Keratinocyte (primary cell): ENCODE results near the gene HS6ST3. TPM values are rescaled to one million over a fixed set of nuclear protein-coding genes. Genes with fewer than 3 reads are reported as not detected.

Experiments used
- DNase-seq: peaks from one replicate; pipeline ENCODE4 v3.0.0-alpha.2; 2011; ENCODE audit warnings: low read depth, missing footprints, low spot score
- FAIRE-seq: peaks from 2 replicates; lab custom pipeline; 2011; peaks lifted over from hg19 to GRCh38; lab: Jason Lieb, UNC
- H2AFZ ChIP-seq: 2 replicates; pipeline ENCODE4 v1.6.0; 2012; ENCODE audit warnings: low read length, control low read depth, inconsistent platforms; ENCODE audit not compliant: control insufficient read depth
- H3K27ac ChIP-seq: 2 replicates; pipeline ENCODE4 v1.5.1; 2011; ENCODE audit warnings: low read length; ENCODE audit not compliant: control insufficient read depth, insufficient read depth
- H3K27me3 ChIP-seq: 3 replicates; pipeline ENCODE4 v1.6.0; 2011; ENCODE audit warnings: low read length; ENCODE audit not compliant: control insufficient read depth, insufficient read depth; ENCODE audit errors: extremely low read depth
- H3K36me3 ChIP-seq, 2 experiments: 2 replicates in 1 of 2; 3 replicates in 1 of 2; pipeline ENCODE4 v1.5.1; 2011; ENCODE audit warnings: low read length in 2 of 2, mild to moderate bottlenecking in 1 of 2; ENCODE audit not compliant: control insufficient read depth in 2 of 2, insufficient read depth in 2 of 2; ENCODE audit errors: extremely low read depth in 1 of 2
- H3K4me1 ChIP-seq: 3 replicates; pipeline ENCODE4 v1.5.1; 2011; ENCODE audit warnings: low read length; ENCODE audit not compliant: control insufficient read depth, insufficient read depth; ENCODE audit errors: extremely low read depth
- H3K4me2 ChIP-seq: 3 replicates; pipeline ENCODE4 v1.6.0; 2011; ENCODE audit warnings: low read depth, low read length; ENCODE audit not compliant: control insufficient read depth, insufficient read depth; ENCODE audit errors: extremely low read depth
- H3K4me3 ChIP-seq, 3 experiments: fragments of 200-600 bp in 1 of 3; sonication (generic) in 1 of 3; 2 replicates in 2 of 3; 3 replicates in 1 of 3; pipeline ENCODE4 v1.5.1; 2011 to 2016; ENCODE audit warnings: low read length in 3 of 3, mild to moderate bottlenecking in 3 of 3, control low read depth in 2 of 3, inconsistent platforms in 1 of 3, low read depth in 1 of 3, mixed read lengths in 1 of 3, mixed run types in 1 of 3, moderate library complexity in 1 of 3; ENCODE audit not compliant: control insufficient read depth in 2 of 3, insufficient read depth in 2 of 3; ENCODE audit errors: extremely low read depth in 1 of 3
- H3K79me2 ChIP-seq: 2 replicates; pipeline ENCODE4 v1.6.0; 2012; ENCODE audit warnings: low read length; ENCODE audit not compliant: control insufficient read depth, insufficient read depth
- H3K9ac ChIP-seq: 3 replicates; pipeline ENCODE4 v1.6.0; 2011; ENCODE audit warnings: low read length; ENCODE audit not compliant: control insufficient read depth, insufficient read depth; ENCODE audit errors: extremely low read depth
- H3K9me1 ChIP-seq: 3 replicates; pipeline ENCODE4 v1.6.0; 2011; ENCODE audit warnings: low read length; ENCODE audit not compliant: control insufficient read depth, insufficient read depth; ENCODE audit errors: extremely low read depth
- H3K9me3 ChIP-seq: 2 replicates; pipeline ENCODE4 v1.5.1; 2012; ENCODE audit warnings: low read depth, low read length; ENCODE audit not compliant: control insufficient read depth
- H4K20me1 ChIP-seq: 3 replicates; pipeline ENCODE4 v1.6.0; 2011; ENCODE audit warnings: low read length; ENCODE audit not compliant: control insufficient read depth, insufficient read depth; ENCODE audit errors: extremely low read depth
- EZH2 ChIP-seq: IDR thresholded peaks from one replicate; pipeline ENCODE4 v1.6.1; 2012; ENCODE audit warnings: inconsistent platforms, mild to moderate bottlenecking, low read length, moderate library complexity
- dilution Hi-C: fragments of 300-500 bp; cut with MboI; formaldehyde crosslinking; loops from one replicate; pipeline ENCODE4 v1.7.0; 2020; ENCODE audit warnings: low sequenced_read_pairs; ENCODE audit not compliant: extremely low pct_ligation_motif_present
- polyA plus RNA-seq, 5 experiments: library from polyadenylated mRNA; depleted of rRNA in 3 of 5; stranded (reverse) in 3 of 5; stranded (forward) in 1 of 5; unstranded in 1 of 5; fragments of >200 nt; gene quantifications; 1 replicate in 1 of 5; 2 replicates in 3 of 5; 3 replicates in 1 of 5; pipeline versions ENCODE4 v1.2.1 to v1.2.3, GENCODE V29; 2011 to 2012; ENCODE audit warnings: missing spikeins in 2 of 5, low read depth in 1 of 5, low replicate concordance in 1 of 5
- TF ChIP-seq, protein P1 (sequence below), 3 experiments: IDR thresholded peaks in 1 of 3; conservative IDR thresholded peaks in 1 of 3; optimal IDR thresholded peaks in 1 of 3; 2 replicates in 2 of 3; 3 replicates in 1 of 3; pipeline versions ENCODE3 to v1.5.1; 2011; ENCODE audit warnings: low read length in 3 of 3, mild to moderate bottlenecking in 3 of 3, moderate library complexity in 2 of 3, control low read depth in 1 of 3, inconsistent platforms in 1 of 3; ENCODE audit not compliant: insufficient read depth in 2 of 3; ENCODE audit errors: extremely low read depth in 1 of 3

Gene HS6ST3
- polyA plus RNA-seq, 1 donor (not counting 4 experiments of a cell fraction or from before 2014, with no cell fraction given): 0.03 TPM

DNA sequence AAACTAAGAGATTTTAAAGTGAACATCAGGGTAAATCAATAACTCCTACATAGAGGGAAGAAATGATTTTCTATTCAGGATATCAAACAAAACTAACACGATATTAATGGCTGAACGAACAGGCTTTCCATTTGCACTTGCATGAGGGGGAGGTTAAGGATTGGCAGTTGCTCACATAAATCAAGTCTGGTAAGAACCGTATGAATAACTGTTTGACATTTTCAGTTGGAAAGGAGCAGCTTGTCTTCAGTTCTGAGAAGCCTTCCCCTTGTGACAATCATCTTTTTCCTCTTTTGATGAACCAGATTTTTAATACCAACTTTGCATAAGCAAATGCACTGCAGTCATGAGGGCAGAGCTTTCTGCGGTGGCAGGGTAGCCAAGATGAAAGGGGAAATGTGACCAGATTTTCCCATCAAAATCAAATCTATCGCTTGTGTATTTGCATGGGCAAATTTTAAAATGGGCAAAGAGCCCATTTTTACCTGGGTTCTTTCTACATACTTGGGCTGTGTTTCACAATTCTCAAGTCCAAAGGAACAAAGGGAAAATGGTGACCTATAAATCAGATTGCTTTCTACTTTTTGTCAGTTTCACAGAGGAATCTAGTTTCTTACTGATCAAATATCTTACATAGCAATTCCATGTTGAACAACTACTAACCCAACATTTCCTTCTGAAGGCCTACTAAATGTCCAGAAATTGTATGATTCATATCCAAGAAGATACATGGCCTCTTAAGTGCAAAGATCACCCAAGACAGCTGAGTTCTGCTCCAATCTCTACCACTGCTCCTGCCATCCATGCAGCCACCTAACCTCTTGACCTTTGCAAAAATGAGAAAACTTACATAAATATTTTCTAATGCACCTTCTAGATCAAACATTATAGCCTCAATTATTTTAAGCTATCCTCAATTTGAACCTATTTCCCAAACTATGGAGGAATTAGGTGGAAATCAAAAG, 654.7 kb downstream of the HS6ST3 start:
- TF ChIP-seq, protein P1, sequence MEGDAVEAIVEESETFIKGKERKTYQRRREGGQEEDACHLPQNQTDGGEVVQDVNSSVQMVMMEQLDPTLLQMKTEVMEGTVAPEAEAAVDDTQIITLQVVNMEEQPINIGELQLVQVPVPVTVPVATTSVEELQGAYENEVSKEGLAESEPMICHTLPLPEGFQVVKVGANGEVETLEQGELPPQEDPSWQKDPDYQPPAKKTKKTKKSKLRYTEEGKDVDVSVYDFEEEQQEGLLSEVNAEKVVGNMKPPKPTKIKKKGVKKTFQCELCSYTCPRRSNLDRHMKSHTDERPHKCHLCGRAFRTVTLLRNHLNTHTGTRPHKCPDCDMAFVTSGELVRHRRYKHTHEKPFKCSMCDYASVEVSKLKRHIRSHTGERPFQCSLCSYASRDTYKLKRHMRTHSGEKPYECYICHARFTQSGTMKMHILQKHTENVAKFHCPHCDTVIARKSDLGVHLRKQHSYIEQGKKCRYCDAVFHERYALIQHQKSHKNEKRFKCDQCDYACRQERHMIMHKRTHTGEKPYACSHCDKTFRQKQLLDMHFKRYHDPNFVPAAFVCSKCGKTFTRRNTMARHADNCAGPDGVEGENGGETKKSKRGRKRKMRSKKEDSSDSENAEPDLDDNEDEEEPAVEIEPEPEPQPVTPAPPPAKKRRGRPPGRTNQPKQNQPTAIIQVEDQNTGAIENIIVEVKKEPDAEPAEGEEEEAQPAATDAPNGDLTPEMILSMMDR (optimal IDR thresholded peaks at IDR 0.05 in 1 of 3, IDR thresholded peaks at IDR 0.05 in 1 of 3, conservative IDR thresholded peaks at IDR 0.05 in 1 of 3; ENCODE audit: extremely low read depth in 1 of 3, insufficient read depth in 2 of 3, low read length in 3 of 3): no peak
- TF ChIP-seq EZH2: no peak
- Histone ChIP-seq H2AFZ (no peak overlapping the region), H4K20me1 (no peaks in the 10 kb centered on the region), H3K27me3 (no peaks in the 10 kb centered on the region), H3K79me2 (no peaks in the 10 kb centered on the region), H3K4me1 (no peaks in the 10 kb centered on the region), H3K9ac (no peak overlapping the region), H3K4me2 (no peak overlapping the region), H3K9me1 (no peaks in the 10 kb centered on the region), H3K27ac (no peak overlapping the region), H3K9me3 (no peaks in the 10 kb centered on the region), H3K36me3 (no peaks in the 10 kb centered on the region), H3K4me3 (no peak overlapping the region)
- no peak for DNase-seq
- FAIRE-seq: no peak
- dilution Hi-C loops: no loop called here

DNA sequence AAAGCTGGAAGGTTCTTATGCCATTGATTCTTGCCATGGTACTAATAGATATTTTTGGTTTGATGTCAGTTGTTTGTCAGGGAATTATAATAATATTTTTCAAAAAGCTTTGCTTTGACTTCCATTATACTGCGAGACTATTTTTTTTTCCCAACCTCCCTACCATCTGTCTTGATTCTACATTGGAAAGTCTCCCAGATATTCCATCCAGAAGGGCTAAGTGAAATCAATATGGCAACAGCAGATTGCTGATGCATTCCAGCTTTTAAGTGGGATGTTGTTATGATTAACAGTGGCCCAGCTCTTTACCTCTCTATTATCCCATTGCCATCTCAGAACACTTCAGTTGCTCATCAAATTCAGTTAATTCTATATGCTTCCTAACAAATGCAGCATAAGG, 657.0 kb downstream of the HS6ST3 start:
- no peak overlapping the region for H2AFZ ChIP-seq
- dilution Hi-C loops: no loop called here
- FAIRE-seq (no peak), DNase-seq (no peak)
- H3K4me2 ChIP-seq: no peak overlapping the region
- no peaks in the 10 kb centered on the region for H3K79me2 ChIP-seq
- no peak overlapping the region for H3K4me3 ChIP-seq
- no peaks in the 10 kb centered on the region for H3K4me1 ChIP-seq
- no peaks in the 10 kb centered on the region for H3K27me3 ChIP-seq
- H3K9me3 ChIP-seq: no peaks in the 10 kb centered on the region
- H3K27ac ChIP-seq: no peak overlapping the region
- H3K36me3 ChIP-seq: no peaks in the 10 kb centered on the region
- H4K20me1 ChIP-seq: no peaks in the 10 kb centered on the region
- no peaks in the 10 kb centered on the region for H3K9me1 ChIP-seq
- no peak for TF ChIP-seq EZH2
- TF ChIP-seq, protein P1 (optimal IDR thresholded peaks at IDR 0.05 in 1 of 3, IDR thresholded peaks at IDR 0.05 in 1 of 3, conservative IDR thresholded peaks at IDR 0.05 in 1 of 3; ENCODE audit: extremely low read depth in 1 of 3, insufficient read depth in 2 of 3, low read length in 3 of 3): no peak
- H3K9ac ChIP-seq: no peak overlapping the region
